HG03520 (cell line): ENCODE measurements around the gene LHPP.
A peak's percentile ranks its signal among the peaks of the same experiment; 100 is the strongest.

ENCODE experiments used
- ATAC-seq: cut with Tn5 transposase; IDR thresholded peaks from one replicate; pipeline ENCODE4 v1.9.1; 2021; ENCODE audit warnings: mild to moderate bottlenecking, moderate library complexity; ENCODE audit not compliant: unreplicated experiment

Gene LHPP

DNA sequence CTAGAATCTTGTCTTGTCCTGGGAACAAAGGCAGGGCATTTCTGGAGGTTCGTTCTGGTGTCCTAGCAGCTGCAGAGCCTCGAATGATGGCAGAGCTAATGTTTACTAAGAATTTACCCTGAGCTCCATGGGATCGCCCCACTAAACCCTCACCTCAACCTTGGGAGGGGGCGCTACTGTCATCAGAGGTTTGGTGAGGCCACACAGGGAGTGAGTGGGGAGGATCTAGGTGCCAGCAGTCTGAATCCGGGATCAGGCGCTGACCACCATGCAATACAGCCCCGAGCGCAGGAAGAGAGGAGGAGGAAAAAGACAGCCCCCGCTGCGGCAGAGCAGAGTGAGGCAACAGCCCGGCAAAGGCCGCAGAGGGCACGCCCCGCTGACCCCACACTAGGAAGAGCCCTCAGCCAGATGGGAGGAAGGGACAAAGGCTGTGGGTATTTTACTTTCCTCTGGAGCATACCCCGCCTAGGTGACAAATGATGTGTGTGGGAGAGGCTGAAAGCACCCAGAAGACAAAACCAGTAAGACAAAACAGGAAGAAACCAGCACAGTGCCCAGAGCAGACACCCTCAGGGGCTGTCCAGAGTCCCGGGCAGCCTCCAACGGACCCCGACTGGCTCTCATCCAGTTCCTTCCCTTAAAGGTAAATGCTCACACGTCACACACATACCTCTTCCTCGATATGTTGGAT lies 179.1 kb downstream of the LHPP start:
- ATAC-seq: no peak

DNA sequence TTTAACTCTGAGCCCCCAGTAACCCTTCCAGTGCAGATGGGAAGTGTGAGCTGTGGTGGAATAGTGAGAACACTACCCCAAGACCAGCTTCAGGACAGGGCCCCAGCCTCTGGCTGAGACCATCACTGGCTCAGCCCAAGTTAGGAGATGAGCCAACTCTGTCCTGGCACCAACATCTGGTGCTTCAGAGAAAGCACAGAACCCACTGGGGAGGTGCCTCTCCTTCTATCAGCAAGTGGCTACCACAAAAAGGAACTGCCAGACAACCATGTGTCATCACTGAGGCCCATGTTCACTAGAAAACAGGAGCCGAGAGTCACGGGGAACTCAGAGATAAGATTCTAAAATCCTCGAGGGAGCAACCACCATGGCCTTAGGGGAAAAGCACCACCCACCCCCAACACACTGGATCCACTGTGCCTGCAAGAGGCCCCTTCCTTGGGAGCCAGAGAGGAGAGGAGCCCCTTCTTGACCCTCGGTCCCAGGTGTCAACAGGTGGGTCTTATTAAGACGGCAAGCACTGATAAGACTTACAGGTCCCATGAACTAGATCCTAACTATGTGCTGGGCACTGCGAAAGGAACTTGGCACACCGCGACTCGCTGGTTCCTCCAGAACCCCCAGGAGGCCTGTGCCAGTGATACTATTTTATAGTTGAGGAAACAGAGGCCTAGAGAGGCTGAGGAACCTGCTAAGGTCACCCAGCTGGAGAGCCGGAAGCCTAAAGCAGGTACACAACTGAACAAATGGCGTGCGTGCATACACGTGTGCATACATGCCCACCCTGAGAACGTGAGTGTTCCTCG lies 179.9 kb downstream of the LHPP start:
- no peak for ATAC-seq

DNA sequence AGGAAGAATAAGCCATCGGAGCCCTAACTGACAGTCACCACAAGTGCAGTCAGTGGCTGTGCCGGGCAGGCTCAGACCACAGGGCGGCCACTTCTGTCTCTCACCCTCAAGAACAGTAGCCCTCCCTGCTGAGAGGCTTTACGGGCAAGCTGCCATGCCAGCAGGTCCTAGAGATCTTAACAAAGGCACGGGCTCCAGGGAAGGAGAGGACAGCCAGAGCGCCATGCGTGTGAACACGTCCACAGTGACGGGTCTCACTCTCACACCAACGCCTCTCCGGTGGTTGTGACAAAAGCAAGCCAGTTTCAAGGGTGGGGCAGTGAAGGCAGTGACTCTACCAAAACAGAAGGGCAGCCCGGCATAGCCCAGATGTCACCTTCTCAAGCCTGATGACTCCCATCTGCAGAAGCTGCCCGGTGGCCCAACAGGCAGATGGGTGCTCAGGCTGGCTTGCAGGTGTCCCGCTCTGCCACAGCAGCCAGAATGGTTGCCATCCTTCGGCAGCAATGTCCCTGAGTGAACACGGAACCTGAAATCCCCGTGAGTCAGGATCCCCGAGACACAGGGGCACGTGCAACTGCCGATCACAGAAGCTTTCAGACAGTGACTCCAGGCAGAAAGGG lies 180.6 kb downstream of the LHPP start:
- no peak for ATAC-seq

DNA sequence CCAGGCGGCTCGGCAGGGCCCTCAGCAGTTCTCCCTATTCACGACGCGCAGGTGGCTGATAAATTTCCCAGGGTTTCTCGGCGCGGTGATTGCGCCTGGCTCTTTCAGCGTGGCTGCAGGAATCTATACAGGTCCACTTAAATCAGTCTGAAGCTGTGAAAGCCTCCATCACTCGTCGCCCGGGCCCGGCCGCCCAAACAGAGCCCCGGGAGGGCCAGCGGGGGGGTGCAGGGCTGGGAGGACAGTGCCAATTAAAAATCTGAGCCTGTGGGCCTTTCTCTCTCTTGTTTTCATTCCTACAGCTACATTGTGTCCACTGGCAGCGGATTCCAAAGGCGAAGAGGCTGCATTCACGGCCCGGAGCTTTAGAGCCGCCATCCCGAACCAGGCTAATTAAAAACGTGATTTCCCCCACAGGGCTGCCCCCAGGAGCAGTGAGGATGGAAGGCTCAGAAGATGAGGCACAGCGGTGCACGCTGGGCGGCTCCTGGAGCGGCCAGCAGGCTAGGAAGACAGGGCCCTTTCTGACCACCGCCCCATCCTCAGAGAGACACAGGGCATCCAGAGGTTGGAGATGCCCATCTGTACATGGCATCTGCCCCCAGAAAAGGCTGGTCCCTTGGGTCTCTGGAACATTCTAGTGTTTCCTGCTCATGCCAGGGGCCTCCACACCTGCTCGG lies 181.8 kb downstream of the LHPP start:
- ATAC-seq: no peak

DNA sequence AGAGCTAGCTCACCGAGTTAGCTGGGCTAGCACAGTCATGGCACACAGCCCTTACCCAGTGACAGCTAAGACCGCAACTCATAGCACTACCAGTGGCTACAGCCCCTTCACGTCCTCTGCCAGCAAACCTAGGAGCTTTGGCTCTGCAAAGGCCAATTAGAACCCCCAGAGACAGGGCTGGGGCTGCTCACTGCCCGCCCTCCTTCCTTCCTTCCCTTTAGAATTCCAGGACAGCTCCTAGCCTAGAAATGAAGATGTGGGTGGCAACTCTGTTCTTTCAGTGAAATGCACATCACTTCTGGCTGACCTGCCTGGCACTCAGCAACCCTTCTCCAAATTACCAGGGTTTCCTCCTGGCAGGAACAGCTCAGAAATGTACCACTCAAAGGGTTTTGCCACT lies 182.6 kb downstream of the LHPP start:
- no peak for ATAC-seq

DNA sequence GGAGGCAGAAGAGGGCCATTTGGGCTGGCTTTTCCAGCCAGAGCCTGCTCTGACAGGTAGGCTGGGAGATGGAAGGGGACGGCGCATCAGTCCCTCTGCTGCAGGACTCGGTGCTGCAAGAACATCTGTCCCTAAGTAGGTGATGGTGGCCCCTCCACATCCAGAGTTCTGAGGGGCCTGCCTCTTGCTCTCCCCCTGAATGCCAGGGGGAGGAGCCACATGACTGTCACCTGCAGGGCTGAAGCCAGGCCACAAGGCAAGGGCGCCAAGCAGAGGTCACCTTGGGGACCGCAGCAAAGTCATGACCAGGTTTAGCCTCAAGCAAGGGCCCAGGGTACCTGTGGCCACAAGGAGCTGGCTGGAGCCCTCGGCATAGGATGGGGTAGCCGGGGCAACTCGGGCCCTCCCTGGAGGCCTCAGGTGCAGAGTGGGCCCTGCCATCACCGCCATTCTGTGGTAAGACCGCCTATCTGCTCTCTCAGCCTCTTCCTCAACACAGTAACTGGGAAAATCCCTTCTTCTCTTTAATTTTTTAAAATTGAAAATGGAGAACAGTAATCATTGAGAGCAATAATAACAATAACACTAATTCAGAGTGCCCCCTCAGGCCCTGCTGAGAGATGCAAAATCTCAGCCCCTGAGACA lies 183.3 kb downstream of the LHPP start:
- ATAC-seq: no peak

DNA sequence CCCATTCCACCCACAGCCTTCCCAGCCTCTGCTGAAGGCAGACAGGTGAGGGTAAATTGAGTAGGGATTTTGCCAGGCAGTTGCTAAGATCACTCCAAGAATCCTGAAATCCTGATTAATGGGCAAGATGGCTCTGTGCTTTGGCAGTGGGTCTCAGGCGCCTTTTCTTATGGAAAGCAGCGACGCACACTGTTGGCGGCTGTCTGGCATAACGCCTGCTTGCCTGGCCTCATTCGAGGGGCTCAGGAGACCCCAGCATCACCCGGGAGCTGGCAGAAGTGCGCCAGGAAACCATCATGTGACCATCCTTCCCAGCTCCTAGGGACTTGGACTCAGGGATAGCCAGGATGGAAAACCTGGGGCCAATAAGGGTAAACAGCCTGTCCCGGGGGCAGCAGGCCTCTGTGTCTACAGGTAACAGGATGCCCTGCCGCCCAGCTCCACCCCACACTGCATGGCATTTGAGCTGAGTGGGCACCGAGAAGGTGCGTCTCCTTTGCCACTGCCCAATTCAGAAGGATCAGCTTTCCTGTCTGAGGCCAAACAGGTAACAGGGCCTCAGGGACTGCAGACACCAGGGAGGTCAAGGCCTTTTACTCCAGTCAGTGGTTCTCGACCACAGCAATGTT lies 184.0 kb downstream of the LHPP start:
- ATAC-seq: no peak

DNA sequence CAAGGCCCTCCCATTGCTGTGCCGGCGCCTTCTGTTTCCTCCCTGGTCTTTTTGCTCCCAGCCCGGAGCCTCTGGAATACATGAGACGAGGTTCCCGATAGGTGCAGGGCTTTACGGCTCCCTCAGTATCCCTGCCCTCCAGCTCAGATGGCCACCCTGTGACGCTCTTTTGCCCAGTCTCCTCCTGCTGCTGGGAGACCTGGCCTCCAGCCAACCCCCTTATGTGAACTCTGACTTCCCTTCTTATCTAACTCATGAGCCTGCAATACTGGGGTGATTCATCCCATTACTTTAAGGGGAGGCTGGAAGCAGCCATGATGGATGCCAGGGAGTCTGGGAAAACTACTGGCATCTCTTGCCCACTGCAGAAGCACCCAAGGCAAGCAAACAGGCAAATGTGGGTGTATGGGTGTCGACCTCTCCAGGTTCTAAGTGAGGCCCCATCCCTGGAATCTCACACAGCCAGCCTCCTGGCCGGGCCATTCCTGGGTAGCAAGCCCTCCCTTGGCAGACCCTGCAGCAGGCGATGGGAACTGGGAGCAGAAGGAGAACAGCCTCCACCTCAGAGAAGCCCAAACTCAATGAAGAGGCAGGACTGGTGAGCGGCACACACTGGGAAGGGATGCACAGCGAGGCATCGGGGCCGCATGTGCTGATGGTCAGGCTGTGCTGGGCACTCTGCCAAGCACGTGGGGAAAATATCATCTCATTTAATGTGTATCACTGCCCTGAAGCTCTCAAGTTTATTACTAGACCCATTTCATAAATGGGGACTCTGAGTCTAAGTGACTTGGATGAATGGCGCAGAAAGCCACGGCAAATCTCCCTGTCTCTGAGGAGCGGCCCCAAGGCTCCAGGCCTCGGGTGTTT lies 185.1 kb downstream of the LHPP start:
- no peak for ATAC-seq

DNA sequence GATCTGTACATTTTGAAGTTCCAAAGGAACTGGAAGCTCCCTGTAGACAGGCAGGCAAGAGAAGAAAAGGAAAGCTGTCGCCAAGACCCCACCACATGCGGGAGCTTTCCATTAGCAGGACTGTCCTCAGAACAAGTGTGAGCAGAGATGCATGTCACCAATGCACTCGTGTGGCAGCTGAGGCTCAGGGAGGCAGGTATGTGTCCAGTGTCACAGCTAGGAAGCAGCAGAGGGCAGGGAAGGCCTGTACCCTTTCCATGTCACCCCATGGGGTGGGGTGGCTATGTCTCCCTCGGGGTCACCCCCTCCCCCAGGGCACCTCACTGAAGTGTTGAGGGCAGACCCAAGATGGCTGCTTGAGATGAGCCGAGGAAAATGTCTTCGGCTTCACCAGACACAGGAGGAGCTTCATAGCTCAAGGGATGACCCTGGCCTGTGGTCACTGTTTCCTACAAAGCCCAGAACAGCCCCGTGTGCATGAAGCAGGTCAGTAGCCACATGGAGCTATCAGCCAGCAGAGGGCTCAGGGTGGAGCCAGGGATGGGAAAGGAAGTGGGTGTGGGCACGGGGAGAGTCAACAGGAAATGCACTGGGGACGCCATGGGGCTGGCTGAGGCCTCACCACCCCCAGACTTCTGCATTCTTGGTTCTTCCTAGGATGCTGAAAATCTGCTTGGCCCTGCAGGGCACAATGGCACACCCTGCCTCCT lies 186.0 kb downstream of the LHPP start:
- no peak for ATAC-seq

DNA sequence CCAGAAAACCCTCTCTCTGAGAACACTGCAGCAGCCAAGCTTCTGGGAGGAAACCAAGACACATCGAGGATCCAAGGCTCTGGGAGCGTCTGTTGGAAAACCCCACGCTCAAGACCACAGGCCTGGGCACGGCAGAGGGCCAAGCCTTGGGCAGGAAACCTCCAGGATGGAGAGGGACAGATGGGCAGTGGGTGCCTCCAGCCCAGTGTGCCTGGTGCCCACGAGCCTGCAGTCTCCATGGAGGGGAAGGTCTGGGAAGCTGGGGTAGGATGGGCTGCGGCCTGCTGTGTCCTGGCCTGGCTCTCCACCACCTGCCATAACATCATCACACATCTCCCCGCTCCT lies 186.5 kb downstream of the LHPP start:
- no peak for ATAC-seq

DNA sequence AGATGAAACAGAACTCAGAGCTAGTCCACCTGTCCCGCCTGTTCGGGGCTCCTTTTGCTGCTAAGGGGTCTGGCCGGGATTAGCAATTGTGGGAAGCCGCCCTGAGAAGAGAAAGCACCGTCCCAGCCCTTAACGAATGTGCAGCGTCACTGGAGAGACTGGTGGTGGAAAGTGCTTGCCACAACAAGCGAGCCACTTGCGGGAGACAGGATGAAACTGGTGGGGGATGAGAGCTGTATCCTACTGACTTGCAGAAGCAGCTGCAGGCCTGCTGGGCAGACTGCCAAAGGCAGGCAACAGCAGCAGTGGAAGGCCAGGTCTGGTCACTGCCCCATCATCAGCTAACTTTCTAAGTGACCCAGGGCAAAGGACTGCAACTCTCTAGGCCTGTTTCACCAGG lies 187.1 kb downstream of the LHPP start:
- no peak for ATAC-seq

DNA sequence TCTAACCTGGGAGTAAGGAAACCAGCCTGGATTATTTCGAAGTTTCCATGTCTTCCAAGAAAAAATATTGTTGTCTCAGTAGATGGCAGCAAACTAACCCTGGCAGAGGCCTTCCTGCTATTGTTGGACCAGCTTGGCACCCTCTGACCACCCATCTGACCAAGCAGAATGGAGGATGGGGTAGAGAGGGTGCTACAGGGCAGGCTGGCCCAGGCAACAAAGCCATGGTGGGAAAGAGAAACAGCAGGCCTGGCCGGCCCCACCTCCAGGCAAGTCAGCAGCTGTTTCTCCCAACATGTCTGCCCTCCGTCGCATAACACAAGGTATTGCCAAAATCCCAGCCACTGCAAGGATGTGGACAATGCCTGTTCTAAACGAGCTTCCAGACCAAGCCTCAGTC lies 187.6 kb downstream of the LHPP start:
- no peak for ATAC-seq

DNA sequence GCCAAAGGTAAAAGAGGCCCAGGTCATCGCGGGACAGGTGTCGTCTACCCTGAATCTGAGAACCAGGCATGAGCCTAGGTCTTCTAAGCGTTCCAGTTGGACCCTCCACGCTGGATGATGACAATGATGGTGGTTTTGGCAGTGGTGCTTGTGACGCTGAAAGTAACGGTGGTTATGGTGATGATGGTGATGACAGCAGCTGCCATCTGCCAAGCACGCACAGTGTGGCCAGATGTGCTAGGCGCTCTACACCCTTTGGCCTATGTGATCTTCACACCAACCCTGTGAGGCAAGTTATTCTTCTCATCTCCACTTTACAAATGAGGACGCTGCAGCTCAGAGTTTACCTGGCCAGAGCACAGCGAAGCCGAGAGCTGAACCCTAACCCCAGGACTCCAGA lies 188.6 kb downstream of the LHPP start:
- no peak for ATAC-seq

DNA sequence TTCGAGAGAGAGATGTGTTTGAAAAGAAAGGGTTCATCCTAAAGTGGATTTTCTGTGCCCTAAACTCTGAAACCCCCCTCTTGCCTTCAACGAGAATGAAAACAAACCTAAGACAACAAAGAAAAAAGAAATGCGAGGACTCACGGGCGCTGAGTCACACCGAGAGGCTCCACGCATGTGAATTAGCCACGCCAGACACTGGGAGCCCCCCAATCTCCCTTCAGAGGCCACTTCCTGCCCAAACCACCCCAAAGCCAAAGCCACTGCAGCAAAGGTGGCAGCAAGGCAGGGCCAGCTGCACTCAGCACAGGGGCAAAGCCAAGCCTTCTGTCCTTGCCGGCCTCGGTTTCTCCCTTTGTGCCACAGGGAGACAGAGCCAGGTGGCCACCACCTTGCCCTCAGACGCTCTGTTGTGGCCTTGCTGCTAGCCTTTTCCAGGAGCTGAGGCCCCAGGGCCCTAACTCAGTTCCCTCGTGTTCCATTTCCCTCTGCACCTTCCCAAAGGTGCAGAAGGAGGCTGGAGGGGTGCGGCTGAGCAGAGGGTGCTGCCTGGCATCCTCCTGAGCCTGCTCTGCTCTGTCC lies 189.3 kb downstream of the LHPP start:
- peak; percentile 42 for ATAC-seq

DNA sequence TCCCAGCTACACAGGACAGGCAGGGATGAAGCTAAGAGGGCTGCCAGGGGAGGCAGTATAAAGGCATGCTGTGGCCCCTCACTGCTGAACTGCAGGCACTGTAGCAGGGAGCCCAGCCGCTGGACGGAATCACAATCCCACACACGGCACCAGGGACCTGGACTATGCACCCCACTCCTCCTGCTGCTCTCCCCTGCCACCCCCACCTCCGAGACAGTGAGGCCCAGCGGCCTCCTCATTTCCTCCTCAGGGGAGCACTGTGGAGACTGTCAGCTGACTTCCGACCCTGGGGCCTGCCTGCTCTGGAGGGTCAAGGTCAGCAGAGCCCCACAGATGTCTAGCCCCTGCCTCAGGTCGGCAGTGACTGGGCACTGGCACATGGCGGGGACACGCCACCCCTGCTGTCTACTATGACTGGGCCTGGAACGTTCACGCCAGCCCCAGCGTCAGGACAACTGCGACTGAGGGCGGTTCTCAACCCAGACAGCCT lies 189.8 kb downstream of the LHPP start:
- ATAC-seq: no peak

DNA sequence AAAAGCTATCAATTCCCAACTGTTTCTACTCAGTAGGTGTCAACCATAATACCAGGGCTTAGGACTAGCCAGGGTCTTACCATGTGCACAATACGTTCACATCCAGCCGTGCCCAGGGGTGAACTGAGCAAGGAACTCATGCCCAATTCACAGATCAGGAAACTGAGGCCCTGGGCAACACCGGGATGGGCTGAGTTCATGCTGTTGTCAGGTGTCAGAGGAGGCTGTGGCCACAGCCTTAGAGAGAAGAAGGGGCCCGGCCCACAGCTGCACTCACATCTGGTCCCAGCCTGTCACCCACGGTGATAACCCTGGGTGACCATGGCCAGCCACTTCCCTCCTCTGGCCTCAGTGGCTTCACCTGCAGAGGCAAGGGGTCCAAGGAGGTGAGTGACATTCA lies 190.6 kb downstream of the LHPP start:
- ATAC-seq: no peak

DNA sequence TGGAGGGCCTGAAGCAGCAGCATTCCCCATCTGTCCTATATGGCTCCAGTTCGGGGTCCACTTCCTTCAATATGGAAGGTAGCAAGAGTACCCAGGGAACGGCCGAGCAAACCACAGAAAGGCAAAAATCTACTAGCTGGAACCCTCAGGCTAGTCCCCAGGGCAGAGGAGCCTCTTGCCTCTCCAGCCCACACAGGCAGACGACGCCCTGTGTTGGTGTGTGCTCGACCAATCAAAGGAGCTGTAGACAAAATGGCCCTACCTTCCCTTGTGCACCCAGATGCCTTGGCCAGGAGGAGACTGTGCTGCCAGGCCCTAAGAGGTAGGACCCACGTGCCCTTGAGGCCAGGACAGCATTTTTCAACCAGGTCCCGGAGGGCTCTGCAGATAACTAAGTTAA lies 191.1 kb downstream of the LHPP start:
- ATAC-seq: no peak

DNA sequence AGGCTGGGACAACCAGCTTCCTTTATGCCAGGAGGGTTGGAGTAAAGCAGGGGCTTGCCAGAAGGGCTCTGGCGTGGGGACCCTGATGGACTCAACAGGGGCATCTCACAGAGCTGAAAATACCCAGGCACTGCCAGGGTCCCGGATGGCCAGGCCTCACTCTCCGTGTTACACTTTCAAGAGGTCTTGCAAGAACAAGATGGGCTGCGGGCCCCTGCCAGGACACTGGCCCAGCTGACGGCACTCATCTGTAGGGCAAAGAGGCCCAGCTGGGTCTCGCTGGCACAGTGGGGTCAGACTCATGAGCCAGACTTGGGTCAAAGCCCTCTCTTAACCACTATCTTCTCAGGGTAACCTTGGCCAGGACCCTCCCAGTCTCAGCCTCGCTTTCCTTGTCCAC lies 191.7 kb downstream of the LHPP start:
- ATAC-seq: no peak
